SH-SY5Y (cell line): ENCODE results near the gene LRRC75B.

Experiments used
- GATA2 ChIP-seq: IDR thresholded peaks from 2 replicates; pipeline ENCODE4 v1.6.1; 2011; ENCODE audit warnings: mild to moderate bottlenecking, low read depth, low read length
- GATA3 ChIP-seq: IDR thresholded peaks from 2 replicates; pipeline ENCODE4 v1.6.1; 2011; ENCODE audit warnings: low read depth, mild to moderate bottlenecking, low read length, moderate library complexity

GRCh38 chr22:24571266-24571665 lies 21.6 kb downstream of the LRRC75B start:
- TF ChIP-seq GATA2 (no peak), GATA3 (no peak)
